Sciatic nerve (tissue), 2 donors: ENCODE results near the gene GZMH. TPM values are rescaled to one million over a fixed set of nuclear protein-coding genes. Genes with fewer than 3 reads are reported as not detected.
"Not testable (repeated sequence)": the region's sequence is repeated elsewhere in the genome, so short reads cannot be mapped to it uniquely, and the experiment has no call there.

Source experiments
- ATAC-seq: fragments of 200-7000 bp; cut with Tn5 transposase; one replicate; pipeline ENCODE4 v1.9.1; 2020; ENCODE audit warnings: mild to moderate bottlenecking, moderate library complexity
- DNase-seq: peaks from one replicate; pipeline ENCODE4 v3.0.0-alpha.2; 2020; ENCODE audit warnings: low spot score
- intact Hi-C: fragments of 100-400 bp; cut with DNase I; formaldehyde crosslinking; loops from one replicate; pipeline ENCODE4 v1.14.2; 2022
- total RNA-seq: library from RNA; stranded (reverse); fragmentation: NEBNext Ultra II Directional; extraction: Animal tissue kit (Norgen Biotek cat#: 25700); gene quantifications from one replicate; pipeline ENCODE4 v1.2.1, GENCODE V29; 2021
- donor health status: DM: no; HTN: no; CAD: no.
- donor health status: DM: no; HTN: no; CAD: no.

Gene GZMH
- 1.6 TPM for total RNA-seq

GRCh38 chr14:24609655-24610344 lies at the start of gene GZMH:
GZMH (minus strand) TSS chr14:24609685; CDS start chr14:24609613, 72 bp downstream.
- DNase-seq (no peak), ATAC-seq (no peak)

GRCh38 chr14:24648361-24648760 lies 38.9 kb upstream of the GZMH start:
- ATAC-seq, DNase-seq, intact Hi-C loops: not testable (repeated sequence)

More at GRCh38 chr14:24609655-24610344, at the start of gene GZMH:
- intact Hi-C loops, result no loop called here

- no peak for ATAC-seq
- intact Hi-C loops, result no loop called here
- no peak for DNase-seq
Measured at GRCh38 chr14:24639905-24640304, 30.4 kb upstream of the GZMH start.

- no peak for DNase-seq
- ATAC-seq, result no peak
- intact Hi-C loops, result no loop called here
Measured at GRCh38 chr14:24639270-24639669, 29.8 kb upstream of the GZMH start.

- ATAC-seq (no peak), DNase-seq (no peak)
- intact Hi-C loops, result no loop called here
Measured at GRCh38 chr14:24634158-24634557, 24.7 kb upstream of the GZMH start, which contains the start of gene GZMB. GZMB (minus strand) TSS chr14:24634190; CDS start chr14:24634160, 30 bp downstream.

- DNase-seq (no peak), ATAC-seq (no peak)
- intact Hi-C loops, result no loop called here
Measured at GRCh38 chr14:24633353-24633752, 23.9 kb upstream of the GZMH start.

GRCh38 chr14:24632761-24633160 lies 23.3 kb upstream of the GZMH start:
- no peak for ATAC-seq
- DNase-seq, result no peak
- intact Hi-C loops, result no loop called here

- intact Hi-C loops, result no loop called here
- no peak for ATAC-seq
- no peak for DNase-seq
Measured at GRCh38 chr14:24632336-24632735, 22.9 kb upstream of the GZMH start.

- DNase-seq, result no peak
- no peak for ATAC-seq
- intact Hi-C loops, result no loop called here
Measured at GRCh38 chr14:24631749-24632335, 22.4 kb upstream of the GZMH start.

- intact Hi-C loops, result no loop called here
- ATAC-seq (no peak), DNase-seq (no peak)
Measured at GRCh38 chr14:24630872-24631477, 21.5 kb upstream of the GZMH start.

GRCh38 chr14:24630087-24630871 lies 20.8 kb upstream of the GZMH start:
- ATAC-seq (no peak), DNase-seq (no peak)
- intact Hi-C loops, result no loop called here

- ATAC-seq (no peak), DNase-seq (no peak)
- intact Hi-C loops, result no loop called here
Measured at GRCh38 chr14:24629521-24629920, 20.0 kb upstream of the GZMH start.

GRCh38 chr14:24613747-24614146 lies 4.3 kb upstream of the GZMH start:
- intact Hi-C loops, result no loop called here
- no peak for DNase-seq
- ATAC-seq, result no peak

GRCh38 chr14:24613241-24613640 lies 3.8 kb upstream of the GZMH start:
- intact Hi-C loops, result no loop called here
- ATAC-seq (no peak), DNase-seq (no peak)

GRCh38 chr14:24612196-24612595 lies 2.7 kb upstream of the GZMH start:
- intact Hi-C loops, result no loop called here
- no peak for ATAC-seq
- DNase-seq, result no peak

- DNase-seq (no peak), ATAC-seq (no peak)
- intact Hi-C loops, result no loop called here
Measured at GRCh38 chr14:24607635-24608514, 1.6 kb downstream of the GZMH start.

- ATAC-seq (no peak), DNase-seq (no peak)
- intact Hi-C loops, result no loop called here
Measured at GRCh38 chr14:24607081-24607480, 2.4 kb downstream of the GZMH start.

- DNase-seq (no peak), ATAC-seq (no peak)
- intact Hi-C loops, result no loop called here
Measured at GRCh38 chr14:24606297-24606696, 3.2 kb downstream of the GZMH start.
